HG02798 (cell line): ENCODE results near the gene HOXD11.

Experiments used
- ATAC-seq: cut with Tn5 transposase; IDR thresholded peaks from one replicate; pipeline ENCODE4 v1.9.1; 2021; ENCODE audit warnings: mild to moderate bottlenecking; ENCODE audit not compliant: unreplicated experiment, poor library complexity

The HOXD11 gene

DNA sequence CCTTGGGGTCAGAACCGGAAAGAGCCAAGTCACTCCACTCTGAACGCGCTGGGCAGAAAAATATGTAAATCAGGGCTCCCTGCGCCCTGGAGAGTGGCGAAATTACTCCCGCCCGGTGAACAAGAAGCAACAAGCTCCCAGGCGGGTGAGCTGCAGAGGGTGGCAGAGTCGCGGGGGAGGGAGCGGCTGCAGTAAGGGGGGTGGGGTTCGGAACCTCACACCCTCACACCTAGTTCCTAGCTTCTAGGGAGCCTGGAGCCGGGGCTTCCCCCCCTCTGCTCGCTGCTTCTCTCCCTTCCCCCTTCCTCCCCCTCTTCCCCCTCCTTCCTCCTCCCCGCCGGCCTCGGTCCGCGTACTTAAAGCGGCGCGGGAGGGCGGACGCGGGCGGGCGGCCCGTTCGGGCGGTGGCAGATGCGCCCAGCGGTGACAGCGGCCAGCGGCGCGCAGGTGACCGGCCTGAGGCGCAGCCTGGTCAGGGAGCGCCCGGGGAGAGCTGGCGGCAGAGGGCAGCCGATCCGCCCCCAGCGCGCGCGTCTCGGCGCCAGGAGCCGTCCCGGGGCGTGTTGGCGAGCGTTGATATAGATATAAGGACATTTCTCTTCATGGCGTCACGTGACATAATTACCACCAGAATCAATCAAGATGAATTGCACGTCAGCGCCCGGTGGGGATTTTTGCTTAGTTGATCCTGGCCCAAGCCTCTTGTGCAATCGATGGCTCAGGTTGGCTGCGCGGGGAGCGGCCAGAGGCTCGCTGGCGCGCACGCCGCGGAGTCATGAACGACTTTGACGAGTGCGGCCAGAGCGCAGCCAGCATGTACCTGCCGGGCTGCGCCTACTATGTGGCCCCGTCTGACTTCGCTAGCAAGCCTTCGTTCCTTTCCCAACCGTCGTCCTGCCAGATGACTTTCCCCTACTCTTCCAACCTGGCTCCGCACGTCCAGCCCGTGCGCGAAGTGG, at the start of gene HOXD11:
Gene HOXD11, plus strand, starts transcription at position 700 of the 959 bp plus-strand sequence. Its CDS starts 76 bp downstream, at position 776.
- no peak for ATAC-seq

DNA sequence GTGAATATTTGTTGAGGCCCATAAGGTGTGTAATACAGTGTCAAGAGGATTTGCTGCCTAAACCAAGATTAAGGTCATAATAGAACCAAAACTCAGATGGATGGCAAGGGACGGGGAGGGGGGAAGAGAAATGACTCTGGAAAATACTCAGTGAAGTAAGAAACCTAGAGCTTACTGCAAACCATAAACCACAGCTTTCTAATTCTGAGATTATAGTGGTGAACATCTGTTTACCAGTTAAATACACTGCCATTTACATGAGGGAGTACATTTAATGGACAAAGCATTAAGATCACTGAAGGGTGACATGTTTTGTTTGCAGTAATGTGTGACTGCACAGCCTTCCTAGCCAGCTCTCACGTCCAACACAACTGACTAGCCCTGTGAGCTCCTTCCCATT, 43.1 kb upstream of the HOXD11 start:
- no peak for ATAC-seq

DNA sequence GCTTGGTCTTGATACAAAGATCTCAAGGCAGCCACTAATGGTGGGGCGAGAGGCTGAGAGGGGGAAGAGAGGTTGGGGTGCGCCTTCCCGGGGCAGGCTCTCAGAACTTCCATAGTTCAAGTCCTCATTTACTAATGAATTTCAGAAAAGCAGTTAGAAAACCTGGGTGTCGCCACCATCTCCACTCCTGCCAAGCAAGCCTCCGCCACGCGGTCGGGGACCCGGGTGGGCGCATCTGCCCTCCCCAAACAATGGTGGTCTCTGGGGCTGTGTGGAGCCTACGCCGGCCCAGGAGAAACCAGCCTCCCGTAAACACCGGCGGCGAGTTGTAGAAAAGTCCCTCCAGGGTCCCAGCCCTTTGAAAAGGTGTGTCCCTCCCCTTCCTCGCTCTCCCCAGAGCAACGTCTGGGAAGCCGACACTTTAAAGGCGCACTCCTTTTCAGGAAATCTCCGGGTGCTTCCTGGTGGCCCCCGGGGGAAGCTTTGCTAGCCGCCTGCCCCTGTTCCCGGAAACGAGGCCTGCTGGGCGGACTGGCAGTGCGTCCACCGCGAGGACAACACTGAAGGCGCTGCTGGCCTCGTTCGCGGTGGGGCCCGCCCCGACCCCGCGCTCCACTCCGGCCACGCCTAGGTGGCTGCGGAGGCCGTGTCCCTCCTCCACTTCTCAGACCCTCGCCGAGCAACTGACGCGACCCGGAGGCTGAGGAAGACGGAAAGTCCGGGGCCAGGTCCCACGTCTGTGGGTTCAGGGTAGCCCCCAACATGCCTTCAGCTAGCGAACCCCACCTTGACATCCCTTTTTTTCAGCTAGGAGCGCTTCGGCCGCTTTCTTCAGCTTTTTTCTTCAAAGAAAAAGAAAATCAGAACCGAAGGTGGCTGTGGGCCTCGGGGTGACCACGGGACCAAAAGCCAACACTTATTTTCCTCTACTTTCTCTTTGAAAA, 40.2 kb upstream of the HOXD11 start:
- no peak for ATAC-seq

DNA sequence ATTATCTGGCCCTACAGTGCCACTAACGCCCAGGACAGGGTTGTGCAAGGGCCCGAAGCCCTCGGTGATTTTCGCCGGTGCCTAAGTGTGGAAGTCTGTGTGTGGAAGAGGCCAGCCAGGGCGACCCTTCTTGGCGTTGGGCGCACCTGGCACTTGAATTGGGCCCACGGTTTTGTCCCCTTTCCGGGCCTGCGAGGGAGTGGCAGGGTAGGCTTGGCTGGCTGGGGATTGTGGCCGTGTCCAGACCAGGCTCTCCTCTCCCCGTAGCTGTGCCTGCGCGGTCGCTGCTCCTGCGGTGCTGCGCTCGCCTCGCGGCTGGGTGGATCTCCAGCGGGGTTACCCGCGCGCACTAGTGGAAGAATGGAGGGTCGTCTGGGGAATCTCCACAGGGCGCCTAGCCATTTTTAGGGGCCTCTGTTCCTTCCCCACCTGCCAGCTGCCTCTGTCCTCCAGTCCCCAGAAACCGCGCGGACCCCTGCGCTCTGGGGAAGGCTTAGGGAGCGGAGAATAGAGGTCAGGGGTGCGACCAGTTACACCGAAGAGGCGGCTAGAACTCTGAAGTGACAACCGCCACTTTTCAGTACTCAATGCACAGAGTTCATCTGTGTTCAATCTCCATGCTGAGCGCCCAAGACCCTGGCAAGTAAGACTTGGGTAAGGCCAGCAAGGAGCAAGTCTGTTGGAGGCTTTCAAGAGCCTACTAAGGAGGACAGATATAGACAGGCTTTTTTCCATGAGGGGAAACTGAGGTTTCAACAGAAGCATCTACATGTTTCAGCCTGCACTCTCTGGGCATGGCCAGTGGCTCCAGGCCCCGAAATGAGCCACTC, 39.3 kb upstream of the HOXD11 start:
- no peak for ATAC-seq

DNA sequence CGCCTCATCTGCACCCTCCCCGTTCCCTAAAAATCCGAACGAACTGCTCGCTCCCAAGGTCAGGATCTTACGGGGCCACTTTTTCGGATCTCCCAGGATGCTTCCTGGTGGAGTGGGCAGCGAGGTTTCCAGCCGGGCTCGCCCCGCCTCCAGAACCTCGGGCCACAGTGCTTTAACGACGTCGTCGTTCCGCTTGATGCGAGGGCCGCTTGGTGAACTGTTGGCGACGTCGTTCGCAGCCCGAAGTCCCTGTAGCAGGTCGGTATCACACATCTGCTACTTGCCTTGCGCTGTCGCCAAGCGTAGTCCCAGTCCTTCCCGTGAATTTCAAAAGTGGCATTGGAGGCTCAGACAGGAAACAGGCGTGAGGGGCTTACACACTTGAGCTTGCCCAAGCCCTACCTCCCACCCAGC, 38.7 kb upstream of the HOXD11 start:
- ATAC-seq, result no peak

DNA sequence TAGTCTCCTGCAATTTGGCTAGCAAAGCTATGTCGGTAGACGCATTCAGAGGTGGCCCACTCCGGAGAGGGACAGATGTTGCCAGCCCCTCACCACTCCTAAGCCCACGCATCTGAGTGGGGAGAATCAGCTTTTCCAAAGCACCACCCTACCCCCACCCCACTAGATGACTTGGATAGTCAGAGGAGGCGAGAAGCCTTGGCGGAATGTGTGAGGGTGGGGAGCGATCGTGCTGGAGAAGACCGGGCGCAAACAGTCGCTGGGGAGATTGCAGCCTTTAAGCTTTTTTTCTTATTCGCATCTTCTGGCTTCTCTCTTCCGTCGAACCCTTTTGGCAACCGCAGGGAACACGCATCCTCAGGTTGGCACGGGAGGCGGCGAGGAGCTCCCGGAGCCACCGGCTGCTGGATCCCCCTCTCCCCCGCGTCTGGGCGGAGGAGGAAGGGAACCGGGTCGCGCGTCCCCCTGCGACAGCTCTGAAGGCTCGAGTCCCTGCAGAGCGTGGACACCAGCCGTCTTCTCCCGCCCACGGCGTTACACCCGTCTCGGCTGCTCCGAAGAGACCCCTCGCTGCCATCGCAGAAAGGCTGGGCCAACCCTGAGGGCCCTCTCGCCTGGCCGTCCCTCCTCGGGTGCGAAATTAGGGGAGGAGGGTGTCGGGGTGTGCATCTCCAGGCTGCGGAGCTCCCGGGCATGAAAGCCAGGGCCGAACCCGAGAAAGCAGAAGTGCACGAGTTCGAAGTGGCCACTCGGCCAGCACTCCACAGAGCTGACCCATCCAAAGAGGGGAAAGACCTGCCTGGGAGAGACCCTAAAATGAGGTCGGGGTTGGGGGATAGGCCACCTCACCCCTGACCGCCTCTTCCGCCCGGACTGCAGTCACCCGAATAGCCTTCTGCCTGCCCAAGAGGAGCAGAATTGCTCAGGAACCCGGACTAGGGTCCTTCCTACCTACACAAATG, 35.5 kb upstream of the HOXD11 start:
- no peak for ATAC-seq

DNA sequence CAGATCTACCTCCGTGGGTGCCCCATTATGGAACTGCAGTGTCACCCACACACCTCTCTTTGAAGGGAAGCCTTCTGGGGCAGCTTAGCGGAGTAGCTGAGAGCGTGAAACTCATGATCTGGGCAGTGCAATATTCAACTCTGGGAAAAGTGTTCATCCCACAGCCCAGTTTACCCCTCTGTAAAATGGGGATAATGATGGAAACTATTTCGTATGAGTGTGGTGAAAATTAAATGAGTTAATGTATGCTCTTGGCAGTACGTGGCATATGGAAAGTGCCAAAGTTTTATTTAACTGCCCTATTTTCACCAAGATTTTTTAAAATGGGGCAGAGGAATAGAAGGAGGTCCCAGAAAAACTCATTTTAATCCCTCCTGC, 34.8 kb upstream of the HOXD11 start:
- ATAC-seq, result no peak

DNA sequence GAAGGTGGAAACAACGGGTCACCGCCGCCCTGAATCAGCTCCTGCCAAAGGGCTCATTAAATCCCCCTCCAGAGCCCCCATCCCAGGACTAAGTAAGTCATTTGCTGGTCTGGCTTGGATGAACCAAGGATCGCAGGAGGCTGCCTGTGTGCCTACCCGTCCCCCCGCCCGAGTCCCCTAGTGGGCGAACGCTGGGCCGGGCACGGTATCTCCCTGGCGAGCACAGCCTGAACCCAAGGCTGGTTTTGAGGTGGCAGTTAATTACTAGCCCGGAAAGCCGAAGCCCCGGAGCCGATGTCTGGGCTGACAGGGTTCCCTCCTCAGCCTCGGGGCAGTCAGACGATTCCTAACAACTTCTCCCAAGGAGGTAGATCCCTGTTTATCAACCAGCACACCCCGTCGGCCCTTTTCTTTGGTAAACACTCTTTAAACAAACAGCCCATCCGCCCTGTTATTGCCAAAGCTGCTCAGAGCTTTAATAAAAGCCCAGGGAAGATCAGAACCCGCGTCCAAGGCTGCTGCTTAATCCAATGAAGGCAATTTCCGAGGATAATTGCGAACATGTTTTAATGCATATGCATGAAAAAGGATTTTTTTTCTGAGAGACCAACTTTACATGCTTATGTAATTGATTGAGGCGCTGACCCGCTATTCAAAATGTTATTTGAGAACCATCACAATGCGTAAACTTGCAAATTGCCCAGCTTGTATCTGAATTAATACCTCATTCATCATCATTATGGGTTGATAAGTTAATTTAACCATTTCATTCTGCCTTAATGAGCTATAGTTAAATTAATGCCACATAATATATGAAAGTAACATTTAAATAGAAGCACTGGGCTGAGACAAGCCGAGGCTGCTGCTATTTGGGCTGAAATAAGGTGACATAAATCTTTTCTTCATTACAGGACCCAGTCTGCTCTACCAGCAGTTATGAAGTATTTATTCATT, 33.9 kb upstream of the HOXD11 start:
- ATAC-seq, result no peak

DNA sequence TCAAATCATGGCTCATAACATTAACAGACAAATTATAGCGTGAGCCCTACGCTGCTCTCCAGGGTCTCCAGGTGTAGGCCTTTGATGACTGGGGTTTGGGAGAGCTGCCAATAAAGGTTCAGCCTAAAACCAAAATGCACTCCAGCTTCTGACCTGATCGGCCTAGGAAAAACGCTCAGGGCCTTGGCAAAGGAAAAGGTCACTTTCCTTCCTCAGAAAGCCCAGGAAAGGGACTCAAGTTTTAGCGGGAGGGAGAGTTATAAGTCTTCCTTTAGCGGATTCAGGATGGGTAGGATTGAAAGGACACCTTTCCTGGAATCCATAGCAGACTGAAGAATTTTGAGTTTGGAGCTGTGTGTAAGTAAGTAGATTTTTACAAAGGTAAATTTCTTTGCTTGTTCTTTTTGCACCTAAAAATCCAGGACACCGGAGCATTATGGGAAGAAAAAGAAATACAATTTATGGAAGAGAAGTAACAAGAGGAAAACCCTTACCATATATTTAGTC, 32.1 kb upstream of the HOXD11 start:
- ATAC-seq, result no peak

DNA sequence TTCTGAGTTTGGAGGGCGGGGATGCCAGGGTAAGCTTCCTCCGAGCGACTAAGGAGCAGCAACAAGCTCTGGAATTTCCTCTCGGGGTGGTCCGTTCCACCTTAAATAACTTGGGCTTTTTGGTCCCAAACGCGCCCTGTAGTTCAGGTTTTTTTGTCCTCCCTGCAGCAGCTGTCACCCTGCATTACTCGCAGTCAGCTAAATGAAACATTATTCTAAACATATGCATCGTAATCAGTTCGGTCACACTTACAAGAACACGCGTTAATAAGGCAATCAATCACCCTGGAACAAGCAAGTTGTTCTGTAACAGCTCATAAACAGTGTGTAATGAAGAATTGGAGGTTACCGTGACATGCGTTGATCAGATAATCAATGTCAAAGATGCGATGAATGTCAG, 31.6 kb upstream of the HOXD11 start:
- no peak for ATAC-seq

DNA sequence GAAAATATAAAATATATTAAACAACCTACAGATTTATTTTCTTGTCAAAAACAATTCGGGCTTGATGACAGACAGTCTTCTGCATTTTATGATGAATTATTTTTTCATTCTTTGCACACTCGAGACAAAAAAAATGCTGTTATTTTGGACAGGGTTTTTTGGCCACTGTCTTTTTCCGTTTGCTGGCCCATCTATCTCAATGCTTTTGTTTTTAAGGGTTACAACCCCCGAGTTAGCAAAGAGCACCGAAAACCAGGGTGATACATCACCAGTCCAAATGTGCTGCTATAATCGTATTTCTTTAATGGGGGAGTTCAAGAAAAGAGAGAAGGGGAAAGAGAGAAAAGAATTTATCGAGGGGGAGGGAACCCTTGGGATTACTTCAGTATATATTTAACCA, 31.0 kb upstream of the HOXD11 start:
- ATAC-seq, result no peak

DNA sequence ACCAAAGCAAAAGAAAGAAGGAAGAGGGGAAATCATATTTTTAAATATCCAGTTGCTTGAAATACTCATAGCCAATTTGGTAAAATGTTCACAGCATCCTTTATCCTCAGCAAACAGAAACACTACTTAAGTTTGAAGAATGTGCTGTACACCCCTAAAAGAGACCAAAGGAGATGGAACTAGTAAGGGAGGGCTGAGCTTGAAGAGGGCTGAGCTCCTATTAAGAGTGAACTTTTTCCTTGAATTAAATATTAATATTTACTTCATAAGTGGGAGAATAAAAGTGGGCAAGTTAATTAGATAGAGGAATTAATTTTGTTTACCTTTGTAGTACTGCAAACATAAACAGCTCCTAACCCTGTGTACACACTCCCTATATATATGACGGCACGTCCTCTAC, 30.3 kb upstream of the HOXD11 start:
- ATAC-seq, result no peak

DNA sequence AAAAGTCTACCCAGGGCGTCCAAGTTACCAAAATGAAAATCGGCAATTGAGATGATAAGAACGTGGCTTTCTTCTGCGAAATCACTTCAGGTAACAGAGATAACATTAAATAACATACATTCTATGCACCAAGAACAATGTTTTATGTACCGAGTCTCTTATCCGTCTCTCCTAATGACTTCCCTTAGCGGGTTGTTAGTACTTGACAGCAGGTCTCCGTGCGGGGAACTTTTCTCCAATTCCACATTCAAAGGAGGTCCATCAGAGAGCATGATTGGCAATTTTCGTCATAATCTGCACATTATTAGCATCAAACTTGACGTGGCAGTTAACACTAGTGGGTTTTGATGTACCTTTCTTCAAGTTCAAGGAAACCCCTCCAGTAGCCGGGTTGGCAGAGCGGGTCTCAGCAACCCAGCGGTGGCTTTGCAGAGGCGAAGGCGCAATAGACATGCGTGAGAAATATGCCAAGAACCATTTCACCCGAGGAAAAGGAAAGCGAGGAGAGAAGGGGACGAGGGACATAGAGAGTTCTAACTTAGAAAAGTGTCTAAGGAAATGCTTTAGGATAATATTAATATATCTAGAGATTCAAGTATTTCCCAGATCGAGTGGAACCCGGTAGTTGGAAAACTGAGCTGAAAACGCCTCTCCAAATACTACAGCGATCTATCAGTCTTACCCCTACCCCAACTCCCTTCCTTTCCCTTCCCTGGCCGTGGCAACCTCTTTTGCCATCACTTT, 28.4 kb upstream of the HOXD11 start:
- no peak for ATAC-seq

DNA sequence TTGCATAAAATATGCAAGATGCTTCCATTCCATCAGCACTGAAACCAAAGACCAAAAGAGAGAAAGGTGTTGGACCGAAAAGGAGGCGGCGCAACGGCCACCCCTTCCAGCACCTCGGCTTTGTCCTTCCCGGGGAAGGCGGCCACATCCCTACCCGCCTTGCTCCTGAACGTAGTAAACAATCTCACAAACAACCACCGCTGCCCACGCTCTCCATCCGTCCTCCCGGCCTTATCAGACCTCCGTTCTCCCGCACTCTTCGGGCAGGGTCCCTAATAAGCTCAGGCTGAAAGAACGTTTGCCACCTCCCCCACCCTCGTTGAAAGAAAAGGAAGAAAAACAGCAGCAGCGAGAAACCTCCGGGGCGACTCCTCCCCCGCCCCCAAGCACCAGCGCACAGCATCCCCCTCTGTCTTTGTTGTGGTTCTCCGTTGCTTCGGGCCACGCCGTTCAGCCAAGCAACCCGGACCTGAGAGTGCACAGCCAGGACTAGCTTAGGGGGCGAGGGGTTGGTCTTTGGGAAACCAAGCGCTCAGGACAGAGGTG, 27.7 kb upstream of the HOXD11 start:
- ATAC-seq, result no peak

DNA sequence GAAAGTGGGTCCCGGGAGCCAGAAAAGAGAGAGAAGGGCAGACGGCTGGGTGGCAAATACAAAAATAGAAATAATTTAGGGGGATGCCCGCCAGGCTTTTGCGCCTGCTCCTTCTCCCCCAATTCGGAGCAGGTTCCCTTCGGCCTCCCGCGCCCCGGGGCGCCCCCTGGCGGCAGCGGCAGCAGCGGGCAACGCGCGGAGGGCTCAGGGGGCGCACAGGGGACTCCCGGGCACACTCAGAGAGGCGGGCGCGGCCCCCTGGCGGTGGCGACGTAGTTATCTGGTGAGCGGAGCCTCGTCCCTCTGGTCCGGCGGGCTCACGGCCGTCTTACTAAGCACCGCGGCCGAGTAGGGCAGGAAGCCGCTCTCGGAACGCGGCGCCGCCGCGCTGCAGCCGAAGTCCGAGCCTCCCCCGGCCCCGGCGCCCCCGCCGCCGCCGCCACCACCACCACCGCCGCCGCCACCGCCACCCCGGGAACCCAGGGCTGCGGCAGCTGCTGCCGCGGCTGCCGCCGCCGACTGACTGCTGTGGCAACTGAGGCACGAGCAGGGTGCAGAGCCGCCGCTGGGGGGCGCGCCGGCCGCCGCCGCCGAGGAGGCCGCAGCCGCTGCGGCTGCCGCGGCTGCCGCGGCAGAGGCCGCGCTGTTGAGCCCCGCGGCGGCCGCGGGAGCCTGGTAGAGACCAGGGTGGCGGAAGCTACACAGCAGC, 27.1 kb upstream of the HOXD11 start:
- ATAC-seq, result no peak
